WI38 (cell line): Measurements from ENCODE around the gene GFI1B.
A peak's percentile ranks its signal among the peaks of the same experiment; 100 is the strongest.

ENCODE experiments used
- H3K4me3 ChIP-seq: 2 replicates; pipeline ENCODE4 v1.5.1; 2011; ENCODE audit warnings: low read depth, mild to moderate bottlenecking, control low read depth, low read length
- CTCF ChIP-seq: IDR thresholded peaks from 2 replicates; pipeline ENCODE4 v1.5.1; 2012; ENCODE audit warnings: low read depth, mild to moderate bottlenecking, control low read depth, low read length

The GFI1B gene

DNA sequence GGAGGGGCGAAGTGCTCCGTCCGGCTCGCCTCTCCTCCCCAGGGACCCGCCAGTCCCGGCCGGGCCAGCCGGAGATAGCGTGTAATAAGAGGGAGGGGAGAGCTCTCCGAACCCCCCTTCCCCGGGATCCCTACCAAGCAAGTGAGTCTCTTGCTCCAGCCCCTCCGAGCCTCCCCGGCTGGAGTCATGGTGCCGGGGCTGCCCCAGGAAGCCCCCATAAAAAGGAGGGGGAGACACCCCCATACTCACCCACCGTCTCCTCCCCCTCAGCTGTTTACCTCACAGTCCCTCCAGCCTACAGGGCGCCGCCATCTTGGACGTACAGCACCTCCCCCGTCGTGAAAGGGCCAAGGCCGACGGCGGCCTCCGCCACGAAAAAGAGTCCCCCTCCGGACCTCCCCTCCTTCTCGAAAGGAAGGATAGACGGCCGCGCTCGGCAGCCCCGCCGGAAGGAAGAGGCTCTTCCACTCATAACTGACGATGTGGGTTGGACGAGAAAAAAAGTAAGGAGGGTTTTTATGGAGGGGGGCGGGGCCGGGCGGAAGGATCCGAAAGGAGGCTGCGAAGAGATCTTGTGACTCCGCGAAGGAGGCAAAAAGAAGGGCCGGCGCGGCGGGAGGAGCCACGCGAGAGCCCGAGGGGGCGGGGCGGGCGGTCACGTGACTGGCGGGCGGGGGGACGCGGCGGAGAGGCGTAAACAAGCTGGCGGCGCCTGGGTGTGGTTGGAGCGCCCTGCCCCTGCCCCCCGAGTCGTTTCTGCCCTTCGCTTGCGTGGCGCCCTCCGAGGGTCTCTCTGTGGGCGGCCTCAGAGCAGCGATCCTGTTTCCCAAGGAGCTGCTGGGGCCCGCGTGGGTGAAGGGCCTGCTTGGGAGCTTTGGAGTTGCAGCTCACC is 34.0 kb upstream of the GFI1B start, which contains the start of gene TSC1:
TSC1 (minus strand) TSS at position 323 of the 892 bp plus-strand sequence. CDS start 15,744 bp downstream, outside the sequence.
- TF ChIP-seq CTCF: no peak
- H3K4me3 ChIP-seq: peak within 1 kb of the TSS; percentile 86

DNA sequence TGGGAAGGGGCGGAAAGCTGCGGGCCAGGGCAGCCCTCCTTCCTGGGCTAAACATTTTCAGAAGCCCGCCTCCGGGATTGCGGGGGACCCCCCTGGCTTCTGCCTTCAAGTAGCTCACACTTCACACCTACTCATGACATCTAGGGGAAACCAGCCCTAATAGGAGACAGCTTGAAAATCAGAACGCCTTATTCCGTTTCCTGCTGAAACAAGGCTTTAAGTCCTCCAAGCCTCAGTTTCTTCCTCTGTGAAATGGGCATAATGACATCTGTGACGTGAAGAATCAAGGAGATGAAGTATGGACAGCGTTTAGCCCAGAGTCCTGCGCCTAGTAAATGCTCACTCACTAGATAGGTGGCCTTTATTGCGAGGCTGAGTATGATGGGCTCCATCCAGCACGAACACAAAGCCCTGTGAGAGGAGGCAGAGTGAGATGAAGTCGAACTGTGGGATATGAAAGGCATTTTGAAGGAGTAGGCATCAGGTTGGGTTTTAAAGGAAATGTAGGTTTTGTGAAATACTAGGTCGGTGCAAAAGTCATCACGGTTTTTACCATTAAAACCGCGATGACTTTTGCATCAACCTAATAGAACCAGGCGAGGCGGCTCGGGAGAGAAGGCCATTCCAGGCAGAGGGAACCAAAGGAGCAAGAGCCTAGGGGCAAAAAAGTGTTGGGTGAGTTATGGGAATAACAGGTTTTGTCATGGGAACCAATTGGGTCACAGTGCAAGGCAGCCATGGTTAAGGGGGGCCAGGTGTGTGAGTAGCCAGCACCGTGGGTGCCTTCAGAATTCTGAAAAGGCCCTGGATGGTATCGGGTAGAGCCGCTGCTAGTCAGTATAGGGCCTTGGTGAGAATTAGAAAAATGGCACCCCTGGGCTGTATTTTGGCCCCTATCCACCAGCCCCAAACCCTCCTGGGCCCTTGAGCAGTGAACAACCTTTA is 33.0 kb upstream of the GFI1B start:
- no peak for TF ChIP-seq CTCF
- H3K4me3 ChIP-seq: peak overlapping the region; percentile 86

DNA sequence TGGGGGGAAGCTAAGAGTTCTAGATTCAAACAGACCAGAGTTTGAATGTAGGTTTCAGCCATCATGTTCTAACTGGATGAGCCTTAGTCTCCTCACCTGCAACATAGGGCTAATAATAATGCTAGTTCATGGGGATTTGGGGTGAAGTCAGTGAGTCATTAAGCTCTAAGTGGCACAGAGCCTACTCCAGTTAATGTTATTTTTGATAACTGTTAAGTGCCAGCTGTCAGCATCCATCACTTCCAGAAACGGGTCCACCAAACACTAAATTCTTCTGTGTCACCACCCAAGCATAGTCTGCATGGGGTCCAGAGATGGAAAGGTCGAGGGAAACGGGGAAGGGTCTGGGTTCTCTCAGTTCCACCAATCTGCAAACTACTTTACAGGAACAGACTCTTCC is 32.3 kb upstream of the GFI1B start:
- H3K4me3 ChIP-seq: no peak overlapping the region
- no peak for TF ChIP-seq CTCF

DNA sequence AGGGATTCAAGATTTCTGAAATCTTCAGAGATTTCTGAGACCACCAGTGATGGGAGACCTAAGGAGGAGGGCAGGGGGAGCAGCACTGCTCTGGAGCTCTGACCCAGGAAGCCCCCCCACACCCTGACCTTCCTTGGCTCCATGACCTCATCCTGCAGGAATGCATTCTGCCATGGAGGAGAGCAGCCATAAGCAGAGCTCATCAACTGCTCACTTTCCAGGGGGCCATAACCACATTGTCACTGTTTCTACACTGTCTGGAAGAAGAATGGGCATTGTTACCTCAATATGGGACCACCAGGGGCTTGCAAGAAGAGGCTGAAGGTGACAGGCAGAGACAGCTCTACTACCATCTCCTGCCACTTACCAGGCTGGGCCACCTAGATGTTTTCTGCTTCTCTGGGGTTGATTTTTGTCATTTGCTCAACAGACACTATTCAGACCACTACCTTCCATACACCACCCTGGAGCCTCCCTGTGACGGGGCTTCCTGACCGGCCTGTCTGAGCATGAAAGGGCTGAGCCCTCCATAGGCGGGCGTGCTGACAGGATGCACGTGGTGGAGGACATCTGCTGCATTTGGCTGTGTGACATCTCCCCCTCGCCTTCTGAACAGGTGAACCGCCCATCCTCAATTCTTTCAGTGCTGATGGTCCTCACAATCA is 31.7 kb upstream of the GFI1B start:
- no peak overlapping the region for H3K4me3 ChIP-seq
- no peak for TF ChIP-seq CTCF

DNA sequence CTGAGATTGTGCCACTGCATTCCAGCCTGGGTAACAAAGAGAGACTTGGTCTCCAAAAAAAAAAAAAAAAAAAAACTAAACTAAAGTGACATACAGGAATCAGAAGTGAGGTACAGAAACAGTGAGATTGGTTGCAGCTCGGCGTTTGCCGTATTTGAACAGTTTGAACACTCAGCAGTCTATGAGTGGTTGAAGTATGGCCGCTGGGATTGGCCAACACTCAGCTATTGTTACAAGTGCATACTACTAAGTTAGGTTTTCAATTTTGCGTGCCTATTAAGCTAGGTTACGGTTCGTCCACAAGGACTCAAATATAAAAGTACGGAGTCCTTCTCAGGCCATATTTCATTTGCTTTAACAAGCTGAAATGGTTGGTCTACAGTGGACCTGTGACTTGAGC is 30.7 kb upstream of the GFI1B start:
- no peak for TF ChIP-seq CTCF
- H3K4me3 ChIP-seq: no peak overlapping the region

GRCh38 chr9:132948482-132949050 is 29.9 kb upstream of the GFI1B start:
- no peak for TF ChIP-seq CTCF
- no peak overlapping the region for H3K4me3 ChIP-seq
